ENCODE data around the gene MIGA2. TPM values are rescaled to one million over a fixed set of nuclear protein-coding genes. Genes with fewer than 3 reads are reported as not detected.

The MIGA2 gene
- total and polyA plus RNA-seq, 2 donors (not counting 1 experiment from before 2014, with no cell fraction given): 62.1 to 78.1 TPM

GRCh38 chr9:129107651-129108050, 71.2 kb downstream of the MIGA2 start:
- no peak for ATAC-seq (ENCODE audit: low read depth)
- Mint-ChIP-seq H3K4me3 (no peak overlapping the region), H3K9me3 (ENCODE audit: insufficient read depth) (no peaks in the 10 kb centered on the region), H3K27me3 (no peaks in the 10 kb centered on the region), H3K27ac (no peak overlapping the region), H3K4me1 (peaks cover 15% of the 10 kb centered on the region)
- Histone ChIP-seq H3K4me2 (replicated peaks; ENCODE audit: low read depth, low read length, poor library complexity, severe bottlenecking) (no peak overlapping the region), H3K27ac (ENCODE audit: low read length in 2 of 2) (no peak overlapping the region), H3K4me1 (ENCODE audit: control insufficient read depth in 2 of 2, insufficient read depth in 2 of 2, low read length in 2 of 2) (peaks cover 12 to 15% of the 10 kb centered on the region in 2 donors), H3K4me3 (ENCODE audit: control extremely low read depth in 1 of 5, extremely low read depth in 1 of 5, insufficient read depth in 1 of 5, low read depth in 2 of 5, low read length in 4 of 5) (no peak overlapping the region), H3K36me3 (replicated peaks in 1 of 2; ENCODE audit: control extremely low read depth in 1 of 2, control insufficient read depth in 1 of 2, extremely low read depth in 1 of 2, insufficient read depth in 2 of 2, low read length in 1 of 2) (no peaks in the 10 kb centered on the region), H3K9me3 (ENCODE audit: control extremely low read depth in 1 of 3, control insufficient read depth in 2 of 3, insufficient read depth in 1 of 3, low read length in 2 of 3) (no peaks in the 10 kb centered on the region), H4K20me1 (ENCODE audit: control insufficient read depth, insufficient read depth, low read length, poor library complexity, severe bottlenecking) (no peaks in the 10 kb centered on the region), H3K79me2 (ENCODE audit: control insufficient read depth, insufficient read depth, low read length) (peaks cover 14% of the 10 kb centered on the region), H2AFZ (ENCODE audit: insufficient read depth, low read depth, low read length, poor library complexity, severe bottlenecking) (no peak overlapping the region), H3K9ac (ENCODE audit: low read length) (no peak overlapping the region), H3K27me3 (replicated peaks in 1 of 4; ENCODE audit: control extremely low read depth in 1 of 4, control insufficient read depth in 3 of 4, insufficient read depth in 4 of 4, low read length in 3 of 4) (no peaks in the 10 kb centered on the region)
- DNase-seq: no peak
- ChIA-PET POLR2A (no interaction called here), CTCF (no interaction called here)
- 93% methylated on average over 13 of the region's 13 CpGs for WGBS (ENCODE audit: insufficient coverage)
- intact Hi-C loops (cut with micrococcal nuclease): no loop called here
- no peak for TF ChIP-seq EZH2 (IDR thresholded peaks at IDR 0.05; ENCODE audit: borderline replicate concordance, insufficient read depth, low read depth, low read length, poor library complexity, severe bottlenecking)
- no peak for TF ChIP-seq CTCF (IDR thresholded peaks at IDR 0.05)

DNA sequence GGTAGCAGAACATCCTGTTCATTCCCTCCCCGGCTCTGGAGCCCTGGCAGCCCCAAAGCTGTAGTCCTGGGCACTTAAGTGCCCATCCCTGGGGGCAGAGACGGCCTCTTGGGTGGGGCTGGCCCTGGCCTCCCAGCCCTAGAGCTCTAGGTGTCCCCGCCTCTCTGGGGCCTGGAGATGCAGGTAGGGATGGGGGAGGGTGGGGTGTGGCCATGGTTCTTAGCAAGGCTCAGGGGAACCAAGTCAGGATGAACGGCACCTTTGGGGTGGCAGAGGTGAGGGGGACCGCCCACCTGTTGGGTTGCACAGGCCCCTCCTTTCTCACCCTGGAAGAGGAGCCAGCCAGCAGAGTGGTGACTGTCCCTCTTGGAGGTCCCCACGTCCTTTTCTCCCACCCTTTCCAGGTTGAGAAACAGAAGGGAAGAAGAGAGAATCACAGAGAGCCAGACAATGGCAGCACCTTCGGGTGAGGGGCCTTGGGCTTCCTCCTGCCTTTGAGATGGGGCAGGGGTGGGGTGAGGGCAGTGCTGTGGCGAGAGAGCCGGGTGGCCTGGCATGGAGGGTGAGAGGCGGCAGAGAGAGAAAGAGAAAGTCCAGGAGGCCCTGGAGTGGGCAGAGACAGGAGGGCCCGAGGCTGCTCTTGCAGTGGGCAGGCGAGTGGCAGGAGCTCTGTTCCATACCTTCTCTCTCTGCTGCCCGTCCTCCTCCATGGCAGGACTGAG, 71.8 kb downstream of the MIGA2 start:
- no peak overlapping the region for H3K4me2 ChIP-seq (replicated peaks; ENCODE audit: low read depth, low read length, poor library complexity, severe bottlenecking)
- no peaks in the 10 kb centered on the region for H4K20me1 ChIP-seq (ENCODE audit: control insufficient read depth, insufficient read depth, low read length, poor library complexity, severe bottlenecking)
- no peaks in the 10 kb centered on the region for H3K27me3 ChIP-seq (replicated peaks in 1 of 4; ENCODE audit: control extremely low read depth in 1 of 4, control insufficient read depth in 3 of 4, insufficient read depth in 4 of 4, low read length in 3 of 4)
- no peak for TF ChIP-seq CTCF (IDR thresholded peaks at IDR 0.05)
- no peak for TF ChIP-seq EZH2 (IDR thresholded peaks at IDR 0.05; ENCODE audit: borderline replicate concordance, insufficient read depth, low read depth, low read length, poor library complexity, severe bottlenecking)
- no peak overlapping the region for H3K9ac ChIP-seq (ENCODE audit: low read length)
- DNase-seq (no peak), ATAC-seq (ENCODE audit: low read depth) (no peak)
- H3K27ac ChIP-seq (ENCODE audit: low read length in 2 of 2): no peak overlapping the region
- no peaks in the 10 kb centered on the region for H3K36me3 ChIP-seq (replicated peaks in 1 of 2; ENCODE audit: control extremely low read depth in 1 of 2, control insufficient read depth in 1 of 2, extremely low read depth in 1 of 2, insufficient read depth in 2 of 2, low read length in 1 of 2)
- Mint-ChIP-seq H3K27me3 (no peaks in the 10 kb centered on the region), H3K4me3 (peak overlapping the region; percentile 80), H3K9me3 (ENCODE audit: insufficient read depth) (no peaks in the 10 kb centered on the region), H3K27ac (no peak overlapping the region), H3K4me1 (peaks cover 16% of the 10 kb centered on the region)
- WGBS (ENCODE audit: insufficient coverage): 89% methylated on average over 11 of the region's 13 CpGs
- H3K79me2 ChIP-seq (ENCODE audit: control insufficient read depth, insufficient read depth, low read length): peaks cover 19% of the 10 kb centered on the region
- peaks cover 12 to 15% of the 10 kb centered on the region in 2 donors for H3K4me1 ChIP-seq (ENCODE audit: control insufficient read depth in 2 of 2, insufficient read depth in 2 of 2, low read length in 2 of 2)
- CTCF ChIA-PET: no interaction called here
- intact Hi-C loops (cut with micrococcal nuclease): no loop called here
- H3K4me3 ChIP-seq (ENCODE audit: control extremely low read depth in 1 of 5, extremely low read depth in 1 of 5, insufficient read depth in 1 of 5, low read depth in 2 of 5, low read length in 4 of 5): no peak overlapping the region
- POLR2A ChIA-PET: no interaction called here
- no peaks in the 10 kb centered on the region for H3K9me3 ChIP-seq (ENCODE audit: control extremely low read depth in 1 of 3, control insufficient read depth in 2 of 3, insufficient read depth in 1 of 3, low read length in 2 of 3)
- no peak overlapping the region for H2AFZ ChIP-seq (ENCODE audit: insufficient read depth, low read depth, low read length, poor library complexity, severe bottlenecking)

Measured in B cell (primary cell).